Right renal cortex interstitium (tissue), 3 donors: Measurements from ENCODE around the gene TBC1D16. TPM values are rescaled to one million over a fixed set of nuclear protein-coding genes. Genes with fewer than 3 reads are reported as not detected.
A peak's percentile ranks its signal among the peaks of the same experiment; 100 is the strongest.

Experiments used
- DNase-seq, 3 donors: peaks; one replicate each; pipeline ENCODE4 v3.0.0-alpha.2; 2013; ENCODE audit warnings: low read depth in 3 of 3, low spot score in 2 of 3
- polyA plus RNA-seq, 3 donors: library from polyadenylated mRNA; unstranded; fragments of 120-200 nt; gene quantifications; one replicate each; pipeline ENCODE4 v1.2.1, GENCODE V29; 2013; ENCODE audit not compliant: insufficient read length in 3 of 3

TBC1D16 gene
- polyA plus RNA-seq, 3 donors, result 31.3 to 32.7 (median 31.5) TPM

- DNase-seq, result no peak
Observed at GRCh38 chr17:79954281-79955166, 81.1 kb downstream of the TBC1D16 start.

DNA sequence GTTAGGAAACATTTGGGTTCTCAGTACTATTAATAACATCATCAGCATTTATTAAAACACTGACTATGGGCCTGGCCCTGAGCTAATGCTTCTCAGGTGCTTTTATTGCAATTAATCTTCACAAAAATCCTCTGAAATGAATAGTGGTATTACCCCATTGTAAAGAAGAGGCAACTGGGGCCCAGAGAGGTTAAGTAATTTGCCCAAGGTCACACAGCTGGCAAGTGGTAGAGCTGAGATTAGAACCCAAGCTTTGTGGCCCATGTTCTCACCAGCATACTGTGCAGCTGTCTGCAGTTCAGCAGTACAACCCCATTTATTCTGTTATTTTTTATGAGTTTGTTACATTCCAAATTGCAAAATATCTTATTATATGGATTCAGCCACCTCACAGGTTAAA is 82.3 kb downstream of the TBC1D16 start:
- no peak for DNase-seq

DNA sequence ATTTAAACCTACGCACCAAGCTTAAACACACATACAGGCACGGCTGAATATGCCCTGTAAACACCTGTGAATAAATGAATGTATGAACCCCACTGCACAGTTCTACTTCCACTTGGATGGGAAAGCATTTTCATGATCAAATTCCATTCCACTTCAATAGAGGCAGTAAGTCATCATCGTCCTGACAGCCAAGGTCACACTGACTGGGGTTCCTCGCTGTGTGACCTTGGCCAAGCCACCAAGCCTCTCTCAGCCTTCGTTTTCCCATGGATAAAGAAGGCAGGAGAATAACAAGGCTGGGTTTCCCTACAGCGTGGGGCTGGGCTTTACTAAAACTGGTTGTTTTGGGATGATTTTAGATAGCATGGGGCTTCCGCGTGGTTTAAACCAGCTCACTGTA is 82.8 kb downstream of the TBC1D16 start:
- DNase-seq, result no peak

GRCh38 chr17:79952265-79952877 is 83.3 kb downstream of the TBC1D16 start:
- DNase-seq, result no peak

GRCh38 chr17:79951361-79952264 is 84.1 kb downstream of the TBC1D16 start:
- peak; percentile 52 to 69 (median 54) for DNase-seq

DNA sequence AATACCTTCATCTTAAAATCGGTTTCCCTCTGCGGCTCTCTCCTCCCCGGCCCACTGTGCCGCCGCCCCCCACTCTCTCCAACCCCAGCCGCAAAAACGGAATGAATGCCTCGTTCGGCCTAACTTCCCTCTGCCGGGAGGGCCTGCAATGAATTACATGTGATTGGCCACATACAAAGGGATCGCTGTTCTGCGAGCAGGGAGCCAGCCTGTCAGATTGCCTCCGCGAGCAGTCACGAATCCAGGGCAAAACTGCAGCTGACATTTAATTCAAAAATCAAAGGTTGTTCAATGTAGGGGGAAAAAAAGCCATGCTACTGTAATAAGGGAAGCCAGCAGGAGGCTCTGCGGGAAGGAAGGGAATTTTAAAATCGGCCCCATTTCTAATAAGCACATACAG is 84.9 kb downstream of the TBC1D16 start:
- DNase-seq, result no peak

DNA sequence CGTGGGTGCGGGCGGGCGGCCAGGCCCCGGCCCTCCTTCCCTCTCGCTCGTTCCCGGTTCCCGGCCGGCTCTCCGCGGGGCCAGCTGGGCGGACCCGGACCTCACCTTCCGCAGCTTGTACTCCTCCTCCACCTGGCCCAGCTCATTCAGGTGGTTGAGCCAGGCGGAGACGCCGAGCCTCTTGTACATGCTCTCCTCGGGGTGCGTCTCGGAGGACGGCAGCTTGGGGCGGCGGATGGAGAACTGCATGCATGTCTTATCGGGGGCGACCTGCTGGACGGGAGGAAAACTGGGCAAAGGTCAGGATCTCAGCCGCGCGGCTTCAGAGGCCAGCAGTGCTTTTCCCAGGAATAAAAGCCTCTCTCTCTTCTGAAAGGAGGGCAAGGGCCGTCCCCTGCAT is 85.4 kb downstream of the TBC1D16 start:
- no peak for DNase-seq

DNA sequence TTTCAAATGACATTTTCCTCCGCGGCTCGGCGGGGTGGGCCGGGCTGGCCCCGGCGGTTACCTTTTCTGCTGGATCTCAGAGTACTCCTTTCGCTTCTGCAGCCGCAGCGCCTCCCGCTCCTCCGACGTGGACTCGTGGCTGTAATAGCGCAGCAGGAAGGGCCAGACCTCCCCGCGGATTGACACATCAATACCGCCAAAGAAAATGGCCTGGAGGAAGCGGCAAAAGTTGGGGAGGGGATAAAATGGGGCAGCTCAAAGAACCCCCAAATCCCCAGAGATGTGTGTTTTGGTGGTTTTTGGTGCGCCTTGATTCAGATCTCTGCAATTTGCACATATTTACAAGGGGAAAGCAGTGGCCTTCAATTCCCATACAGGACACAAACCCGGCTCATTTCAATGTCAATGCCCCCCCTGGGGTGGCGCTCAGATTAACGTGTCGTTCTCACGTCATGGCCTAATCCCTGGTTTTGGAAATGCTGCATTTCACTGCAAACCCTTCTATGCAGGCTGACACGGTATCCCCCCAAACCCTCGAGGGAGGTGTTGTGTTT is 85.9 kb downstream of the TBC1D16 start:
- no peak for DNase-seq

- no peak for DNase-seq
Observed at GRCh38 chr17:79948945-79949655, 86.6 kb downstream of the TBC1D16 start.

GRCh38 chr17:79948406-79948944 is 87.2 kb downstream of the TBC1D16 start:
- DNase-seq, result no peak

GRCh38 chr17:79947351-79948031 is 88.2 kb downstream of the TBC1D16 start:
- no peak for DNase-seq

DNA sequence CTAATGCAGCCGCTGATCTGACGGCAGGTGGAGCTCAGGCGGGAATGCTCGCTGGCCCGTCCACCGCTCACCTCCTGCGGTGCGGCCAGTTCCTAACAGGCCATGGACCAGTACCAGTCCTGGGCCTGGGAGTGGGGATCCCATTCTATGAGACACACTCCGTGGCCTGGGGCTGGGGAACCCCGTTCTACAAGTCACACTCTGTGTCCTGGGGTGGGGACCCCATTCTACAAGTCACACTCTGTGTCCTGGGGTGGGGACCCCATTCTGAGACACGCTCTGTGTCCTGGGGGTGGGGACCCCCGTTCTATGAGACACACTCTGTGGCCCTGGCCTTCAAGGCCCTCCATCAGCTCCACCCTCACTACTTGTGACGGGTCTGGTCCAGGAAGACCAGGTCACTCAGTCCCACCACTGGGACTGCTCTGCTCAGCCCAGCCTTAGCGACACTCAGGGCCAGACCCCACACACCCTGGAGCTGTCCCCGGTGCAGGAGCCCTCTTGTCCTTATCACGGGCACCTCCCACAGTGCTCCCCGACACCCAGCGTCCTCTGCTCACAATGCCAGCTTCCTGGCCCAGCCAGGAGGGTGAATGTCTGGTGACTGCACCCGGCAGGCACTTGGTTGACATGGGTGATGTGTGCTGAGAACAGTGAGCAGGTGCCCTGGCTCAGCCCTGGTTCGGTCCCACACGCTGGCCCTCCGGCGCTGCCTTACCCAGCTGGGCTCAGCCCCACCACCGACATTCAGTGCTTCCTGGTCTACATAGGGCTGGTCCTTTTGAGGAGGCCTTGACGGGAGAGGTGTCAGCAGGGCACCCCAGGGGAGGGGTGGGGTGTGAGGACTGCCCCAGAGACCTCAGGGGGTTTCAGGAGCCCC is 89.1 kb downstream of the TBC1D16 start:
- DNase-seq, result no peak

DNA sequence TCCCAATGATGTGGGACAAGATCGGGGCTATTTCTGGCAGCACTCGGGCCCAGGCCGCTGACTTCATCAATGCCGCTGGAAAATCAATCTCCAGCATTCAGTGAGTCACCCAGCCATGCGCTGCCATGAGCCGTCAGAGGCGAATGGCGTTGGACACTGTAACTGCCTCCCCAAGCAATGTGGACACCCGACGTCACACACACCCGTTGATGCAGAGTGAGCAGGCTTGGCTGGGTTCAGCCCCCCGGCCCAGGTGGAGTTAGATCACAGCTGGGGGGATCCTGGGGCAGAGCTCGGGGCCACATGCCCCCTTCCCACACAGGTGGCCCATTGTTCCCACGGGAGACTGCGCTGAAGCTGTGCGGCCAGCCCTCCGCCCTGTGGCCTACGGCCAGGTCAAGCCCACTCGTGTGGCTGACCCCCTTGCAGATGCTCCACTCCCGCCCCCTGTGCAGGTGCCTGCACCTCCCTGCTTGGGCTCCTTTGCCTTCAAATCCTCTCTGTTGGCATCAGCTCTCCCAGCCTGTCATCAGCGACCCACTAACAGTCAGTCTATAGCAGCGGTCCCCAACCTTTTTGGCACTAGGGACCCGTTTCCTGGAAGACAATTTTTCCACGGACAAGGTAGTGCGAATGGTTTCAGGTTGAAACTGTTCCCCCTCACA is 89.9 kb downstream of the TBC1D16 start:
- no peak for DNase-seq

GRCh38 chr17:79944821-79945391 is 90.8 kb downstream of the TBC1D16 start:
- no peak for DNase-seq

- DNase-seq, result no peak
Observed at GRCh38 chr17:79944251-79944812, 91.3 kb downstream of the TBC1D16 start.

DNA sequence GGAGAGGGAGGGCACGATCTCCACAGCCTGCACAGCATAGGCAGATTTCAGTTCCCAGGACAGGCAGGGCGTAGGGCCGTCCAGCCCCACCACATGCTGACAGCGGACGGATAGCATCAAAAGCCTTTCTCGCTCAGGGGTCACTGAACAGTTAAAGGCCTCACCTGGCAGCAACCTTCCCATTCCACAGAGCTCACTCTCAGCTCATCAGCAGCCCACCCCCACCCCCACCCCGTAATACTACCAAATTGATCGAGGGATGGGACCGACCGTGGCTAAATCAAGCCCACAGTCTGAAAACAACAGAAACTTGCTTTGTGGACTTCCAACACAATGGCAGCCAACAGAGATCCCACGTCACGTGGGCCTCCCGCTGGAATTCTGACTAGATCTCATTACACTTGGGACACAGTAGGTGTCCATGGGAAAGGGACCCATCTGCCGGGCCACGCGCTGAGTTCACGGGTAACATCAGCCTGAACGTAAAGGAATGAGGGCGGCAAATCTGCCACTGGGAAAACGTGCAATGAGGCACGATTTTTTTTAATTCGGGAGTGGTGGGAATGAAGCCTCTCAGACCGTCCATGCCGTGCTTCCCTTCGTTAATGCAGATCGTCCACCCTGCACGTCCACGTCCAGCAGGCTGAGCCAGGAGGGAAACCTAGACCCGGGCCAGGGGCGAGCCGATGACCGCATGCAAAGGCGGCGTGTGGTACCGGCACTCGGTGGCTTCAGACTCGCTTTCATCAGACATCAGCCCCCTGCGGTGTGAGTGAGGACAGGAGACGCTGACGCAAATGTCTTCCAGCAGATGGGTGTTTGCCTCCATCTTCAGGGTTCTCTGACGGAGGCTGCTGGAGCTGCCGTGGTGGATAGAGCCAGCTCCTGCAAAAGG is 92.1 kb downstream of the TBC1D16 start:
- no peak for DNase-seq
